ENCODE results near the gene CTAGE1.

Gene CTAGE1

GRCh38 chr18:22391407-22392345 is 26.0 kb downstream of the CTAGE1 start:
- no peak for DNase-seq (ENCODE audit: low read depth in 2 of 2)

GRCh38 chr18:22387787-22388186 is 29.9 kb downstream of the CTAGE1 start:
- no peak for DNase-seq (ENCODE audit: low read depth in 2 of 2)

- no peak for DNase-seq (ENCODE audit: low read depth in 2 of 2)
These were observed 30.4 kb downstream of the CTAGE1 start for GRCh38 chr18:22387364-22387763.

- no peak for DNase-seq (ENCODE audit: low read depth in 2 of 2)
These were observed 32.0 kb downstream of the CTAGE1 start for GRCh38 chr18:22385718-22386117.

GRCh38 chr18:22378672-22379282 is 38.9 kb downstream of the CTAGE1 start:
- DNase-seq (ENCODE audit: low read depth in 2 of 2), result no peak

- DNase-seq (ENCODE audit: low read depth in 2 of 2), result no peak
These were observed 39.9 kb downstream of the CTAGE1 start for GRCh38 chr18:22377769-22378168.

- DNase-seq (ENCODE audit: low read depth in 2 of 2), result no peak
These were observed 47.3 kb downstream of the CTAGE1 start for GRCh38 chr18:22370414-22370813.

- DNase-seq (ENCODE audit: low read depth in 2 of 2), result no peak
These were observed 49.7 kb downstream of the CTAGE1 start for GRCh38 chr18:22368021-22368420.

- no peak for DNase-seq (ENCODE audit: low read depth in 2 of 2)
These were observed 50.4 kb downstream of the CTAGE1 start for GRCh38 chr18:22367303-22367702.

GRCh38 chr18:22363867-22364463 is 53.8 kb downstream of the CTAGE1 start:
- no peak for DNase-seq (ENCODE audit: low read depth in 2 of 2)
